ENCODE results near the gene AP5Z1. TPM values are rescaled to one million over a fixed set of nuclear protein-coding genes. Genes with fewer than 3 reads are reported as not detected.

AP5Z1 gene
- total RNA-seq, 1 experiment from 2014 or later, result 35.6 TPM

- DNase-seq (ENCODE audit: low spot score), result no peak
- ChIA-PET CTCF (no interaction called here), POLR2A (ENCODE audit: low non-redundant PET) (no interaction called here)
- BruUV-seq (replicated peaks), result no TSS peak
- Histone ChIP-seq H3K4me3 (ENCODE audit: low read depth, low read length, poor library complexity, severe bottlenecking) (no peak overlapping the region), H3K36me3 (ENCODE audit: insufficient read depth, low read length, poor library complexity, severe bottlenecking) (peaks cover 27% of the 10 kb centered on the region), H3K4me1 (ENCODE audit: insufficient read depth, low read length, poor library complexity, severe bottlenecking) (peaks cover 22% of the 10 kb centered on the region), H3K27ac (ENCODE audit: low read depth, low read length, poor library complexity, severe bottlenecking) (peak overlapping the region; percentile 89), H3K9me3 (ENCODE audit: low read depth, low read length, poor library complexity, severe bottlenecking) (no peaks in the 10 kb centered on the region), H3K27me3 (replicated peaks; ENCODE audit: insufficient read depth, low read depth, low read length, poor library complexity) (no peaks in the 10 kb centered on the region)
- intact Hi-C loops (cut with micrococcal nuclease; ENCODE audit: unreplicated experiment), result loop anchor here (2.0 to 5.0 kb wide), 3 partner anchors 39 to 119 kb away; no protein-coding TSS in a partner anchor
- TF ChIP-seq EZH2 (IDR thresholded peaks at IDR 0.05; ENCODE audit: borderline replicate concordance, low read depth, low read length, poor library complexity, severe bottlenecking) (no peak), CTCF (conservative IDR thresholded peaks at IDR 0.05; ENCODE audit: low read depth, low read length) (no peak)
Observed at GRCh38 chr7:4745971-4746919, 29.2 kb upstream of the AP5Z1 start.

DNA sequence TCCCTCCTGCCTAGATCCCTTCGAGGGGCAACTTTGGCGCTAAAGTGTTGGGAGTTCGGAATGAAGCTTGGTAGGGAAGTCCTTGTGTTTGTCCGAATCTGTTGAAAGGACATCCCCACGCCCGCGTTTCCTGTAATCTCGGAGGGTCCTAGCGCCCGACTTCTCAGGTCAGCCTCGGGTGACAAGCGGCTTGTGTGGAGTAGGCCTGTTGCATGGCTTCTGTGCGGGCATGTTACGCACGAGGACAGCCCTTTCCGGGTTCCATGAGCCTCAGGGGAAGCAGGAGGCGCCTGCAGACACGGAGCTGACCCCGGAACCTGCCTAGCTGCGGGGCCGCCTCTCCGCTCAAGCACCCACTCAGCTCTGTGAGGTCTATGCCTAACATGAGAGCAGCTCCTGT lies 28.4 kb upstream of the AP5Z1 start:
- intact Hi-C loops (cut with micrococcal nuclease; ENCODE audit: unreplicated experiment), result loop anchor here (5.0 kb wide), 2 partner anchors 55 to 120 kb away; no protein-coding TSS in a partner anchor
- ChIA-PET CTCF (no interaction called here), POLR2A (ENCODE audit: low non-redundant PET) (interaction anchor here (0.5 kb wide), 1 partner anchor 186 kb away, joined by 11 read pairs; no protein-coding TSS in a partner anchor)
- DNase-seq (ENCODE audit: low spot score), result no peak
- TF ChIP-seq EZH2 (IDR thresholded peaks at IDR 0.05; ENCODE audit: borderline replicate concordance, low read depth, low read length, poor library complexity, severe bottlenecking), result no peak
- no peak for TF ChIP-seq CTCF (conservative IDR thresholded peaks at IDR 0.05; ENCODE audit: low read depth, low read length)
- H3K4me1 ChIP-seq (ENCODE audit: insufficient read depth, low read length, poor library complexity, severe bottlenecking), result peaks cover 22% of the 10 kb centered on the region
- no peak overlapping the region for H3K4me3 ChIP-seq (ENCODE audit: low read depth, low read length, poor library complexity, severe bottlenecking)
- H3K9me3 ChIP-seq (ENCODE audit: low read depth, low read length, poor library complexity, severe bottlenecking), result no peaks in the 10 kb centered on the region
- no TSS peak for BruUV-seq (replicated peaks)
- H3K27me3 ChIP-seq (replicated peaks; ENCODE audit: insufficient read depth, low read depth, low read length, poor library complexity), result no peaks in the 10 kb centered on the region
- peaks cover 27% of the 10 kb centered on the region for H3K36me3 ChIP-seq (ENCODE audit: insufficient read depth, low read length, poor library complexity, severe bottlenecking)
- peak overlapping the region; percentile 89 for H3K27ac ChIP-seq (ENCODE audit: low read depth, low read length, poor library complexity, severe bottlenecking)

- ChIA-PET CTCF (no interaction called here), POLR2A (ENCODE audit: low non-redundant PET) (interaction anchor here (0.5 kb wide), 1 partner anchor 186 kb away, joined by 11 read pairs; no protein-coding TSS in a partner anchor)
- intact Hi-C loops (cut with micrococcal nuclease; ENCODE audit: unreplicated experiment), result loop anchor here (5.0 kb wide), 2 partner anchors 55 to 120 kb away; no protein-coding TSS in a partner anchor
- Histone ChIP-seq H3K36me3 (ENCODE audit: insufficient read depth, low read length, poor library complexity, severe bottlenecking) (peaks cover 26% of the 10 kb centered on the region), H3K9me3 (ENCODE audit: low read depth, low read length, poor library complexity, severe bottlenecking) (no peaks in the 10 kb centered on the region), H3K4me3 (ENCODE audit: low read depth, low read length, poor library complexity, severe bottlenecking) (no peak overlapping the region), H3K4me1 (ENCODE audit: insufficient read depth, low read length, poor library complexity, severe bottlenecking) (peaks cover 22% of the 10 kb centered on the region), H3K27ac (ENCODE audit: low read depth, low read length, poor library complexity, severe bottlenecking) (no peak overlapping the region), H3K27me3 (replicated peaks; ENCODE audit: insufficient read depth, low read depth, low read length, poor library complexity) (no peaks in the 10 kb centered on the region)
- BruUV-seq (replicated peaks), result no TSS peak
- no peak for DNase-seq (ENCODE audit: low spot score)
- TF ChIP-seq CTCF (conservative IDR thresholded peaks at IDR 0.05; ENCODE audit: low read depth, low read length) (no peak), EZH2 (IDR thresholded peaks at IDR 0.05; ENCODE audit: borderline replicate concordance, low read depth, low read length, poor library complexity, severe bottlenecking) (no peak)
Observed at GRCh38 chr7:4747746-4748145, 27.7 kb upstream of the AP5Z1 start.
